K562 (cell line): ENCODE results near the gene B9D2. TPM values are rescaled to one million over a fixed set of nuclear protein-coding genes. Genes with fewer than 3 reads are reported as not detected.

Experiments used
- ATF3 ChIP-seq, 2 experiments: fragments of 450-650 bp in 1 of 2; sonication (generic) in 1 of 2; formaldehyde crosslinking in 1 of 2; IDR thresholded peaks in 1 of 2; conservative IDR thresholded peaks in 1 of 2; 2 replicates each; pipeline versions ENCODE4 v1.6.1 to v1.8.1; 2016 to 2023; ENCODE audit warnings: mild to moderate bottlenecking in 2 of 2, moderate library complexity in 2 of 2, inconsistent platforms in 1 of 2, missing genetic modification reagents in 1 of 2
- ATF6 ChIP-seq: sonication (generic); formaldehyde crosslinking; IDR thresholded peaks from 2 replicates; pipeline ENCODE4 v1.4.0; 2020; ENCODE audit warnings: mild to moderate bottlenecking, missing genetic modification reagents
- BCOR ChIP-seq: fragments of 450-650 bp; IDR thresholded peaks from 2 replicates; pipeline ENCODE4 v1.6.1; 2016
- COPS2 ChIP-seq: fragments of 450-650 bp; conservative IDR thresholded peaks from 2 replicates; pipeline ENCODE4 v1.6.1; 2016; ENCODE audit warnings: mild to moderate bottlenecking, moderate library complexity
- CREB5 ChIP-seq: fragments of 250-450 bp; sonication (Bioruptor Pico); IDR thresholded peaks from 2 replicates; pipeline ENCODE4 v1.5.0; 2020; ENCODE audit warnings: mild to moderate bottlenecking
- ELF4 ChIP-seq: fragments of 450-650 bp; formaldehyde crosslinking; IDR thresholded peaks from 2 replicates; pipeline ENCODE4 v1.4.0; 2022; ENCODE audit warnings: missing genetic modification characterization
- EP400 ChIP-seq: fragments of 450-650 bp; IDR thresholded peaks from 2 replicates; pipeline ENCODE4 v1.6.1; 2017; ENCODE audit warnings: antibody characterized with exemption, mild to moderate bottlenecking, moderate library complexity
- FIP1L1 ChIP-seq: fragments of 200-400 bp; formaldehyde crosslinking; IDR thresholded peaks from 2 replicates; pipeline ENCODE4 v1.6.1; 2018; ENCODE audit warnings: mild to moderate bottlenecking, low read depth, low read length; ENCODE audit not compliant: poor library complexity, severe bottlenecking
- FUS ChIP-seq: fragments of 200-400 bp; formaldehyde crosslinking; optimal IDR thresholded peaks from 2 replicates; pipeline ENCODE3; 2017; ENCODE audit warnings: low read depth, low read length
- HIVEP1 ChIP-seq: fragments of 250-450 bp; sonication (Bioruptor Pico); IDR thresholded peaks from 2 replicates; pipeline ENCODE4 v1.4.0; 2020; ENCODE audit warnings: mild to moderate bottlenecking
- HMG20A ChIP-seq: fragments of 450-650 bp; formaldehyde crosslinking; conservative IDR thresholded peaks from 2 replicates; pipeline ENCODE4 v1.4.0; 2020; ENCODE audit warnings: mild to moderate bottlenecking, mixed read lengths
- L3MBTL2 ChIP-seq: fragments of 450-650 bp; IDR thresholded peaks from 2 replicates; pipeline ENCODE4 v1.6.1; 2016; ENCODE audit warnings: mild to moderate bottlenecking, moderate library complexity
- NEUROD1 ChIP-seq: fragments of 150-350 bp; IDR thresholded peaks from 2 replicates; pipeline ENCODE4 v1.6.1; 2014; ENCODE audit warnings: borderline replicate concordance, low read length, low read depth; ENCODE audit not compliant: partially characterized antibody
- SREBF1 ChIP-seq: fragments of 150-350 bp; IDR thresholded peaks from 2 replicates; pipeline ENCODE4 v1.6.1; 2014; ENCODE audit warnings: antibody characterized with exemption, low read depth, low read length, borderline replicate concordance
- YBX1 ChIP-seq: fragments of 450-650 bp; IDR thresholded peaks from 2 replicates; pipeline ENCODE4 v1.7.1; 2016; ENCODE audit warnings: mild to moderate bottlenecking
- ZFP36 ChIP-seq: fragments of 150-350 bp; IDR thresholded peaks from 2 replicates; pipeline ENCODE4 v1.6.1; 2018; ENCODE audit warnings: low read length, low read depth; ENCODE audit not compliant: partially characterized antibody
- ZNF174 ChIP-seq: fragments of 250-450 bp; sonication (Bioruptor Pico); IDR thresholded peaks from 2 replicates; pipeline ENCODE4 v1.4.0; 2020; ENCODE audit warnings: mild to moderate bottlenecking
- ZNF224 ChIP-seq: sonication (generic); formaldehyde crosslinking; IDR thresholded peaks from 2 replicates; pipeline ENCODE4 v1.8.0; 2022; ENCODE audit warnings: mild to moderate bottlenecking, missing genetic modification reagents
- ZNF263 ChIP-seq: sonication (generic); formaldehyde crosslinking; IDR thresholded peaks from 2 replicates; pipeline ENCODE4 v1.8.0; 2022; ENCODE audit warnings: mild to moderate bottlenecking, missing genetic modification reagents, borderline replicate concordance
- ZNF280A ChIP-seq: fragments of 450-650 bp; IDR thresholded peaks from 2 replicates; pipeline ENCODE4 v1.6.1; 2018; ENCODE audit warnings: mild to moderate bottlenecking, low read depth; ENCODE audit not compliant: partially characterized antibody
- ZNF696 ChIP-seq: fragments of 250-450 bp; sonication (Bioruptor Pico); conservative IDR thresholded peaks from 2 replicates; pipeline ENCODE4 v1.4.0; 2020; ENCODE audit warnings: mild to moderate bottlenecking, moderate library complexity
- ZNF707 ChIP-seq: fragments of 250-450 bp; sonication (Bioruptor Pico); conservative IDR thresholded peaks from 2 replicates; pipeline ENCODE4 v1.8.0; 2022; ENCODE audit warnings: inconsistent platforms, mild to moderate bottlenecking, moderate library complexity
- polyA plus RNA-seq, 8 experiments: library from polyadenylated mRNA; depleted of rRNA in 4 of 8; stranded (reverse) in 5 of 8; unstranded in 3 of 8; fragments of >200 nt; fragmentation: Nextera tagmentation in 2 of 8; fragmentation: Illumina TruSeq in 1 of 8; extraction: Ambion mirVana in 2 of 8; extraction: Trizol in 1 of 8; gene quantifications; 2 replicates each; pipeline versions ENCODE4 v1.2.1 to v1.2.3, GENCODE V29; 2011 to 2014; ENCODE audit warnings: inconsistent platforms in 1 of 8, missing spikeins in 1 of 8
- total RNA-seq, 7 experiments: library from RNA; depleted of rRNA in 6 of 7; stranded (reverse); fragments of >200 nt in 6 of 7; fragmentation: Illumina TruSeq in 2 of 7; extraction: Trizol in 2 of 7; gene quantifications; 2 replicates each; pipeline versions ENCODE4 v1.2.1 to v1.2.3, GENCODE V29; 2011 to 2021; ENCODE audit warnings: low replicate concordance in 1 of 7

The B9D2 gene
- total and polyA plus RNA-seq, 9 of the 15 experiments (the other 6 are each of a cell fraction or from before 2014, with no cell fraction given) = 0.83 to 6.9 (median 2.8) TPM

- peak; percentile 25 for TF ChIP-seq NEUROD1
- peak; percentile 66; the same call in 1 of the 2 replicates for TF ChIP-seq SREBF1
- no peak for TF ChIP-seq ZNF174
- TF ChIP-seq FIP1L1 = no peak
- TF ChIP-seq ZNF707 (CRISPR knock-in tag) = no peak
- TF ChIP-seq ZFP36 = no peak
- no peak for TF ChIP-seq YBX1
- no peak for TF ChIP-seq HMG20A (CRISPR knock-in tag)
- no peak for TF ChIP-seq ZNF280A
- TF ChIP-seq CREB5 (CRISPR knock-in tag) = no peak
- peak; percentile 76; the same call in 1 of the 2 replicates for TF ChIP-seq HIVEP1 (CRISPR knock-in tag)
- no peak for TF ChIP-seq ZNF696 (CRISPR knock-in tag)
- no peak; the same call in 1 of the 2 replicates for TF ChIP-seq ZNF263 (CRISPR knock-in tag)
- peak; percentile 72; the same call in 1 of the 2 replicates for TF ChIP-seq ELF4 (CRISPR knock-in tag)
- no peak for TF ChIP-seq L3MBTL2
- TF ChIP-seq EP400 = peak; percentile 76
- TF ChIP-seq BCOR = no peak
- no peak for TF ChIP-seq COPS2
- no peak for TF ChIP-seq ATF6 (CRISPR knock-in tag)
- TF ChIP-seq FUS = no peak
- TF ChIP-seq ATF3 (IDR thresholded peaks at IDR 0.05) = 0 out of 2 replicates have a peak, but pooled peaks have one; percentile 12
- TF ChIP-seq ATF3 (CRISPR knock-in tag; conservative IDR thresholded peaks at IDR 0.05) = 0 out of 2 replicates have a peak, but pooled peaks have one; percentile 72
- TF ChIP-seq ZNF224 (CRISPR knock-in tag) = no peak
These were observed at the start of gene B9D2 (continued) for GRCh38 chr19:41363753-41364523.
